ENCODE measurements around the gene RASA2.

The RASA2 gene

DNA sequence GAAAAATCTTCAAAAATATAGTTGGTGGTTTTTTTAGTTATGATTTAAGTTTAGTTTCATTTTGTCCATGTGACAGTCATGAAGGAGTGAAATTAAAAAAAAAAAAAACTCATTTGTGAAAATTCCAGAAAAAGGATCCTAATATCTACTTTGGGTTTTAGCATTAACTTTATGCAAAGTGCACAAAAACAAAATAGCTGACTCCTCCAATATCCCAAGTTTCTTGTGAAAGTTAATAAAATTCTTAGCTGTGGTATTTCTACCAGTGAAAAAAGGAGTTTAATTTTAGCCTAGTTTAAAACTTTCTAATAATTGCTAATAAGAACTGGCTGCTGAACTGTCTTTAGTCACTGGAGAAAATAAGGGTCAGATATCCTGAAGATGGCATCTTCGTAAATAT is 40.8 kb upstream of the RASA2 start:
- Histone ChIP-seq H3K27me3 (ENCODE audit: insufficient read depth, low read depth) (no peaks in the 10 kb centered on the region), H3K4me2 (no peak overlapping the region), H3K36me3 (ENCODE audit: insufficient read depth) (peaks cover 45% of the 10 kb centered on the region), H3K27ac (no peak overlapping the region), H2AFZ (ENCODE audit: low read depth) (no peak overlapping the region), H3K79me2 (ENCODE audit: insufficient read depth, low read depth) (peaks cover 38% of the 10 kb centered on the region; the same call in 1 of the 2 replicates), H4K20me1 (ENCODE audit: insufficient read depth) (peaks cover 38% of the 10 kb centered on the region), H3K4me3 (IDR thresholded peaks at IDR 0.05; ENCODE audit: insufficient read depth, low read depth, low read length) (no peak overlapping the region), H3K9ac (no peak overlapping the region), H3K4me1 (ENCODE audit: low read depth, poor library complexity, severe bottlenecking) (peaks cover 25% of the 10 kb centered on the region)
- TF ChIP-seq, protein P1, sequence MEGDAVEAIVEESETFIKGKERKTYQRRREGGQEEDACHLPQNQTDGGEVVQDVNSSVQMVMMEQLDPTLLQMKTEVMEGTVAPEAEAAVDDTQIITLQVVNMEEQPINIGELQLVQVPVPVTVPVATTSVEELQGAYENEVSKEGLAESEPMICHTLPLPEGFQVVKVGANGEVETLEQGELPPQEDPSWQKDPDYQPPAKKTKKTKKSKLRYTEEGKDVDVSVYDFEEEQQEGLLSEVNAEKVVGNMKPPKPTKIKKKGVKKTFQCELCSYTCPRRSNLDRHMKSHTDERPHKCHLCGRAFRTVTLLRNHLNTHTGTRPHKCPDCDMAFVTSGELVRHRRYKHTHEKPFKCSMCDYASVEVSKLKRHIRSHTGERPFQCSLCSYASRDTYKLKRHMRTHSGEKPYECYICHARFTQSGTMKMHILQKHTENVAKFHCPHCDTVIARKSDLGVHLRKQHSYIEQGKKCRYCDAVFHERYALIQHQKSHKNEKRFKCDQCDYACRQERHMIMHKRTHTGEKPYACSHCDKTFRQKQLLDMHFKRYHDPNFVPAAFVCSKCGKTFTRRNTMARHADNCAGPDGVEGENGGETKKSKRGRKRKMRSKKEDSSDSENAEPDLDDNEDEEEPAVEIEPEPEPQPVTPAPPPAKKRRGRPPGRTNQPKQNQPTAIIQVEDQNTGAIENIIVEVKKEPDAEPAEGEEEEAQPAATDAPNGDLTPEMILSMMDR (conservative IDR thresholded peaks at IDR 0.05; ENCODE audit: low read depth, low read length) = no peak

DNA sequence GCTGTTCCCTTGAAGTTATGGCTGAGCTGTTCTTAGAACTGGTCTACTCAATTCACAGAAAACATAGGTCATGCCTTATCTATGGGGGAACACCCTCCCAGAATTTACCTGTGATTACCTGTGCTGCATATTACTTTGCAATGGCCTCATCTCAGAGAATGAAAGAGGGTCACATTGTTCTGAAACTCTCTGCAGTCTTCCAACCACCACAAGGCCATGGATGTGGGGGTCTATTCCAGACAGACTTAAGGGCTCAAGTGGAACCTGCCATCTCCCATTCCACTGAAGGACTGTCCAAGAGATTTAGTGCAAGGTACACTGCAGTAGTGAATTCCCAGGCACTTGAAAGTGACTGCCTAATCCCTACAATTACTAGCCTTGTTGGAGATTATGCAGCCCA is 40.1 kb upstream of the RASA2 start:
- no peak overlapping the region for H3K9ac ChIP-seq
- H3K4me3 ChIP-seq (IDR thresholded peaks at IDR 0.05; ENCODE audit: insufficient read depth, low read depth, low read length) = no peak overlapping the region
- no peak overlapping the region for H2AFZ ChIP-seq (ENCODE audit: low read depth)
- TF ChIP-seq, protein P1 (conservative IDR thresholded peaks at IDR 0.05; ENCODE audit: low read depth, low read length) = no peak
- peaks cover 43% of the 10 kb centered on the region for H3K36me3 ChIP-seq (ENCODE audit: insufficient read depth)
- H3K27ac ChIP-seq = no peak overlapping the region
- H3K79me2 ChIP-seq (ENCODE audit: insufficient read depth, low read depth) = peaks cover 38% of the 10 kb centered on the region; the same call in 1 of the 2 replicates
- H3K4me1 ChIP-seq (ENCODE audit: low read depth, poor library complexity, severe bottlenecking) = peaks cover 25% of the 10 kb centered on the region
- no peak overlapping the region for H3K4me2 ChIP-seq
- no peaks in the 10 kb centered on the region for H3K27me3 ChIP-seq (ENCODE audit: insufficient read depth, low read depth)
- H4K20me1 ChIP-seq (ENCODE audit: insufficient read depth) = peaks cover 38% of the 10 kb centered on the region

DNA sequence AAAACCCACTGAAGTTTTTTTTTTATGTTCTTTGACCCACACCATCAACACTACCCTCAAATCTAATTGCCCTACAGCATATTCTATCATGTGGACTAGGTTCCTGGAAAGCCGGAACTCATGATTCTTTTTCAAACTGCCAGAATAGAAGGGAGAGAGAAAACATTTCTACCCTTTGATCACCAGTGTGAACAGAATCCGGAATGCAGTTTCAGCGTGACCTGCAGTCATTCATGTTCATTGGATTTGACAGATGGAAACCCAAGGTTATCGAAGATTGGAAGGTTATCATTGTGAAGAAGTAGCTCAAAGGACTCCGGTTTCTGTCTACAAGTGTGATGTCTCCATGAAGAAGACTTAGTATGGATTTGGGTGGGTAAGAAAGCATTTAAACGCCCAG is 39.4 kb upstream of the RASA2 start:
- no peak overlapping the region for H3K4me3 ChIP-seq (IDR thresholded peaks at IDR 0.05; ENCODE audit: insufficient read depth, low read depth, low read length)
- H3K27ac ChIP-seq = no peak overlapping the region
- TF ChIP-seq, protein P1 (conservative IDR thresholded peaks at IDR 0.05; ENCODE audit: low read depth, low read length) = no peak
- peaks cover 26% of the 10 kb centered on the region for H3K4me1 ChIP-seq (ENCODE audit: low read depth, poor library complexity, severe bottlenecking)
- H3K9ac ChIP-seq = no peak overlapping the region
- peaks cover 36% of the 10 kb centered on the region for H3K36me3 ChIP-seq (ENCODE audit: insufficient read depth)
- peaks cover 32% of the 10 kb centered on the region; the same call in 1 of the 2 replicates for H3K79me2 ChIP-seq (ENCODE audit: insufficient read depth, low read depth)
- H3K4me2 ChIP-seq = no peak overlapping the region
- no peaks in the 10 kb centered on the region for H3K27me3 ChIP-seq (ENCODE audit: insufficient read depth, low read depth)
- no peak overlapping the region for H2AFZ ChIP-seq (ENCODE audit: low read depth)
- H4K20me1 ChIP-seq (ENCODE audit: insufficient read depth) = peaks cover 33% of the 10 kb centered on the region

DNA sequence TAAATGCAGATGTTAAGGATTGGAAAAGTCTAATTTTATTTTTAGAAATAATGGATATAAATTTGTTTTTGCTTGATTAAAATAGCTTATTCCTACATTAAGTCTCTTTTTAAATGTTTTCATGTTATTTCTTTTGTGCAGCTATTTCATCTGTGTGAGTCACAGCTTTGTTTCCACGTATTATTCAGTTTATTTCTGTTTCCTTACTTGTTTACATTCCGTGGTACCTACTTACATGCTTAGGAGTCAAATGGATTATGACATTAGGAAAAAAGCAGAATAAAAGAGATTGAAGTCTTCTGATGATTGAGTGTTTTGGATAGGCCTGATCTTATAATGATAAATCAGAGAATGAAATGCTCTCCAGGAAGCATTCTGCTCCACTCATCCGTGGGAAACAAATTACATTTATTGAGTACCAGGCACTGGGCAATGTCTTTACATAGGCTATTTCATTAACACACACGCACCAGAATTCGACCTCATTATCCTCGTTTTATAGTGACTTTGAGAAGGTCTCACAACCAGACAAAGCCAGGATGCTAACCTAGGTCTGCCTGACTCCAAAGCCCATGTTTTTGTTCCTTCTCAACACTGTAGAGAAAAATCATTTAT is 38.1 kb upstream of the RASA2 start:
- Histone ChIP-seq H3K27me3 (ENCODE audit: insufficient read depth, low read depth) (no peaks in the 10 kb centered on the region), H3K9ac (no peak overlapping the region)
- TF ChIP-seq, protein P1 (conservative IDR thresholded peaks at IDR 0.05; ENCODE audit: low read depth, low read length) = no peak

More for the DNA sequence above, 38.1 kb upstream of the RASA2 start:
- Histone ChIP-seq H3K4me3 (IDR thresholded peaks at IDR 0.05; ENCODE audit: insufficient read depth, low read depth, low read length) (no peak overlapping the region), H3K4me2 (no peak overlapping the region), H4K20me1 (ENCODE audit: insufficient read depth) (peaks cover 27% of the 10 kb centered on the region), H3K27ac (no peak overlapping the region), H3K79me2 (ENCODE audit: insufficient read depth, low read depth) (peaks cover 18% of the 10 kb centered on the region; the same call in 1 of the 2 replicates), H2AFZ (ENCODE audit: low read depth) (no peak overlapping the region), H3K4me1 (ENCODE audit: low read depth, poor library complexity, severe bottlenecking) (peaks cover 22% of the 10 kb centered on the region), H3K36me3 (ENCODE audit: insufficient read depth) (peaks cover 24% of the 10 kb centered on the region; the same call in 1 of the 2 replicates)
